Fibroblast of pulmonary artery (primary cell): ENCODE measurements around the gene GARNL3.

ENCODE experiments used
- DNase-seq: peaks from one replicate; pipeline ENCODE4 v3.0.0-alpha.2; 2010; ENCODE audit warnings: low read depth
- H3K4me3 ChIP-seq: replicated peaks from 2 replicates; pipeline ENCODE4 v1.5.1; 2011; ENCODE audit warnings: low read depth, mild to moderate bottlenecking, control low read depth, low read length, moderate library complexity
- TF ChIP-seq, protein P1 (sequence below): IDR thresholded peaks from 2 replicates; pipeline ENCODE4 v1.5.1; 2011; ENCODE audit warnings: mild to moderate bottlenecking, control low read depth, low read length, inconsistent platforms; ENCODE audit errors: missing control alignments

GARNL3 gene

DNA sequence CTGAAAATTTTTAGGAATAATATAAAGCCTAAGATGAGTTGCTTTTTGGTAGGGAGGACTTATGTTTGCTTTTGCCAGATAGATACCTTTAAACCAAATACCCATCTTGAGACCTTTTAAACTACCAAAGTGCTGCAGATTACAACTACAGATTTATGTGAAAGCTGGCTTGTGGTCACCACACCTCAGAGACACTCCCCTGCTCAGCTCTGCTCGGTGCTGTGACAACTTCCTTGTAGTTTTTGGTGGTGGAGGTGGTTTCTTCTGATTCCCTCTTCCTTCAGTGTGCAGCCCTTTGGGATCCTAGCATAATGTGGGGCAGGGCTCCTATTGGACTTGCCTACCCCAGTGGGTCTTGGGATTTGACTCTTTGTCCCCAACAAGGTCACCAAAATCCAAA is 29.2 kb downstream of the GARNL3 start:
- H3K4me3 ChIP-seq: no peak overlapping the region
- TF ChIP-seq, protein P1, sequence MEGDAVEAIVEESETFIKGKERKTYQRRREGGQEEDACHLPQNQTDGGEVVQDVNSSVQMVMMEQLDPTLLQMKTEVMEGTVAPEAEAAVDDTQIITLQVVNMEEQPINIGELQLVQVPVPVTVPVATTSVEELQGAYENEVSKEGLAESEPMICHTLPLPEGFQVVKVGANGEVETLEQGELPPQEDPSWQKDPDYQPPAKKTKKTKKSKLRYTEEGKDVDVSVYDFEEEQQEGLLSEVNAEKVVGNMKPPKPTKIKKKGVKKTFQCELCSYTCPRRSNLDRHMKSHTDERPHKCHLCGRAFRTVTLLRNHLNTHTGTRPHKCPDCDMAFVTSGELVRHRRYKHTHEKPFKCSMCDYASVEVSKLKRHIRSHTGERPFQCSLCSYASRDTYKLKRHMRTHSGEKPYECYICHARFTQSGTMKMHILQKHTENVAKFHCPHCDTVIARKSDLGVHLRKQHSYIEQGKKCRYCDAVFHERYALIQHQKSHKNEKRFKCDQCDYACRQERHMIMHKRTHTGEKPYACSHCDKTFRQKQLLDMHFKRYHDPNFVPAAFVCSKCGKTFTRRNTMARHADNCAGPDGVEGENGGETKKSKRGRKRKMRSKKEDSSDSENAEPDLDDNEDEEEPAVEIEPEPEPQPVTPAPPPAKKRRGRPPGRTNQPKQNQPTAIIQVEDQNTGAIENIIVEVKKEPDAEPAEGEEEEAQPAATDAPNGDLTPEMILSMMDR: no peak
- no peak for DNase-seq

DNA sequence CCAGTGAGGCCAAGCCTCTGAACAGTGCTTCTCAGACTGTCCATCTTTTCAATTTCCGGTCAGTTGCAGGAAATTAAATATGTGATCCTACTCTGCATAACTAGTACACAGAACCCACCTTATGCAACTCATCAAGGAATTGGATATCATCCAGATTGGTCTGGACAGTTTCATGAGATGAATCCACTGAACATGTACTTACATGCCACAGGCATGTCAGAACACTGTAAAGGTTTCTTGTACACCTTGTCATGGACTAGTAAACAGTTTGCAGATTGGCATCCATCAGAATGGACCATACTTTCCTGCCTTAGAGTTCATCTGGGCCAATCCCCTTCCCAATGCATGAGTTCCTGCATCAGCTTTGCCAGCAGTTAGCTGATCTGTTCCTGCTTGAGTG is 30.4 kb downstream of the GARNL3 start:
- no peak overlapping the region for H3K4me3 ChIP-seq
- no peak for DNase-seq
- TF ChIP-seq, protein P1: no peak

GRCh38 chr9:127300886-127301447 is 36.4 kb downstream of the GARNL3 start:
- H3K4me3 ChIP-seq: no peak overlapping the region
- DNase-seq: no peak
- TF ChIP-seq, protein P1: no peak

DNA sequence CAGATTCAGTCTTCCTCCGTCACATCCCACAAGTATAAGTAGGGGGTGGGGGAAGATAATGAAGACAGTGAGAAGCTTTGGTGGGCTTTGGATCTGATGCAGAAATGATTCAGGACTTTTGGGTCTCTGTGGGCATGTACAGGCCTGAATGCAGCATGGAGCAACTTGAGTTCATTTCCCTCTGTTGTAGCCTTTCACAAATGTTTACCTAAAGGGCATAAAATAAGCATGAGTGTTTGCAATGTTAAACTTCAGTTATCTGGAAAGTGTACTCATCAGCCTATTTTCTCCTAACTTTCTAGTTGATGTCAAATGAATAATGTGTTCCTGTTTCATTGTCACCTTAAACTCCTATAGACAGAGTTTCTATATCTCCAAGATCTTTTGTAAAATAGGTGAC is 39.3 kb downstream of the GARNL3 start:
- TF ChIP-seq, protein P1: no peak
- H3K4me3 ChIP-seq: no peak overlapping the region
- DNase-seq: no peak

DNA sequence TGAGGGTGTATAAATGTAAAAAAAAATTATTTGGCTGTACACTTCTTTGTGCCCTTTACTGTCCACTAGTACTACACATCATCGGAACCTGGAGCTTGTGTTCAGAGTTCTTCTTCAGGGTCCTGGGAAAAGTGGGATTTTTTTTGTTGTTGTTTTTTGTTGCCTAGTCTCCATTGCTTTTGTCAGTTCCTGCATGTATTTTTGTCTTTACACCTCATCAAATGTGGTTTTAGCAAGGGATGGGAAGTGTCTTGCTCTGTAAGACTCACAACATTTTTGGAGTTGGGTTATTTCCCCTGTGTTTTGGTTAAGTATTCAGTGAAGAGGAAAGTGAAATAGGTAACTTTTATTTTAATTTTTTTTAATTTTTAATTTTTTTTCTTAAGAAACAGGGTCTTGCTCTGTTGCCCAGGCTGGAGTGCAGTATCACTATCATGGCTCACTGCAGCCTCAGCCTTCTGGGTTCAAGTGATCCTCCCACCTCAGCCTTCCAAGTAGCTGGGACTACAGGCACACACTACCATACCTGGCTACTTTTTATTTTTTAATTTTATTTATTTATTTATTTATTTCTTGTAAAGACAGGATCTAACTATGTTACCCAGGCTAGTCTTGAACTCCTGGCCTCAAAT is 40.7 kb downstream of the GARNL3 start:
- no peak for DNase-seq
- no peak overlapping the region for H3K4me3 ChIP-seq
- TF ChIP-seq, protein P1: no peak

DNA sequence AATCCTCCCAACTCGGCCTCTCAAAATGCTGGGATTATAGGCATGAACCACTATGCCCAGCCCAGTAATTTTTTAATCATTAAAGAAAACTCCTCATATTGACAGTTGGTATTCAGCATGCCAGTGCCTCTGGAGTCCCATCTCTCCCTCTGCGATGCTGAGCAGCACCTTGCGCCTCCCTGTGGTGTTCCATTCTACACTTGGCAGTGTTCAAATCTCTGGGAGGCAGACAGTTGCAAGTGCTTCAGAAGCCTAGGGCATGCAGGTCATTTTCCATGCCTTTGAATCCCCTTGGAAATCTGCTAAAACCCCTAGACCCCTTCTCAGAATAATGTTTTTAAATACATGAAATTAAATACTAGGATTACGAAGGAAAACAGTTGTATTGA is 41.3 kb downstream of the GARNL3 start:
- DNase-seq: no peak
- H3K4me3 ChIP-seq: no peak overlapping the region
- TF ChIP-seq, protein P1: no peak

- no peak for DNase-seq
- TF ChIP-seq, protein P1: no peak
- no peak overlapping the region for H3K4me3 ChIP-seq
These were observed 43.2 kb downstream of the GARNL3 start for GRCh38 chr9:127307802-127308201.
